Measurements from ENCODE around the gene PROKR2.
A peak's percentile ranks its signal among the peaks of the same experiment; 100 is the strongest.

The PROKR2 gene

GRCh38 chr20:5290596-5290995 lies 26.2 kb downstream of the PROKR2 start:
- H3K4me3 ChIP-seq (ENCODE audit: low read length) = no peak overlapping the region
- no peak for TF ChIP-seq CTCF (IDR thresholded peaks at IDR 0.05; ENCODE audit: insufficient read depth, low read depth, low read length, missing control alignments)
- no peak for DNase-seq (ENCODE audit: low read depth)

GRCh38 chr20:5282561-5282960 lies 34.2 kb downstream of the PROKR2 start:
- DNase-seq (ENCODE audit: low read depth) = peak; percentile 13
- TF ChIP-seq CTCF (IDR thresholded peaks at IDR 0.05; ENCODE audit: insufficient read depth, low read depth, low read length, missing control alignments) = no peak
- H3K4me3 ChIP-seq (ENCODE audit: low read length) = no peak overlapping the region

GRCh38 chr20:5279661-5280060 lies 37.1 kb downstream of the PROKR2 start:
- no peak overlapping the region for H3K4me3 ChIP-seq (ENCODE audit: low read length)

GRCh38 chr20:5272268-5272667 lies 44.5 kb downstream of the PROKR2 start:
- no peak overlapping the region for H3K4me3 ChIP-seq (ENCODE audit: low read length)
- DNase-seq (ENCODE audit: low read depth) = no peak
- no peak for TF ChIP-seq CTCF (IDR thresholded peaks at IDR 0.05; ENCODE audit: insufficient read depth, low read depth, low read length, missing control alignments)

More at GRCh38 chr20:5279661-5280060, 37.1 kb downstream of the PROKR2 start:
- no peak for DNase-seq (ENCODE audit: low read depth)
- no peak for TF ChIP-seq CTCF (IDR thresholded peaks at IDR 0.05; ENCODE audit: insufficient read depth, low read depth, low read length, missing control alignments)

- no peak for DNase-seq (ENCODE audit: low read depth)
- no peak for TF ChIP-seq CTCF (IDR thresholded peaks at IDR 0.05; ENCODE audit: insufficient read depth, low read depth, low read length, missing control alignments)
- H3K4me3 ChIP-seq (ENCODE audit: low read length) = no peak overlapping the region
These were observed 46.2 kb downstream of the PROKR2 start for GRCh38 chr20:5270603-5271002.

GRCh38 chr20:5268449-5268848 lies 48.3 kb downstream of the PROKR2 start:
- DNase-seq (ENCODE audit: low read depth) = peak; percentile 86
- TF ChIP-seq CTCF (IDR thresholded peaks at IDR 0.05; ENCODE audit: insufficient read depth, low read depth, low read length, missing control alignments) = no peak

GRCh38 chr20:5267092-5267491 lies 49.7 kb downstream of the PROKR2 start:
- TF ChIP-seq CTCF (IDR thresholded peaks at IDR 0.05; ENCODE audit: insufficient read depth, low read depth, low read length, missing control alignments) = no peak
- H3K4me3 ChIP-seq (ENCODE audit: low read length) = no peak overlapping the region
- DNase-seq (ENCODE audit: low read depth) = no peak

More at GRCh38 chr20:5268449-5268848, 48.3 kb downstream of the PROKR2 start:
- no peak overlapping the region for H3K4me3 ChIP-seq (ENCODE audit: low read length)

Data from epithelial cell of esophagus (primary cell).